ENCODE data around the gene PLPPR4.
"Not testable (repeated sequence)": the region's sequence is repeated elsewhere in the genome, so short reads cannot be mapped to it uniquely, and the experiment has no call there.

PLPPR4 gene

DNA sequence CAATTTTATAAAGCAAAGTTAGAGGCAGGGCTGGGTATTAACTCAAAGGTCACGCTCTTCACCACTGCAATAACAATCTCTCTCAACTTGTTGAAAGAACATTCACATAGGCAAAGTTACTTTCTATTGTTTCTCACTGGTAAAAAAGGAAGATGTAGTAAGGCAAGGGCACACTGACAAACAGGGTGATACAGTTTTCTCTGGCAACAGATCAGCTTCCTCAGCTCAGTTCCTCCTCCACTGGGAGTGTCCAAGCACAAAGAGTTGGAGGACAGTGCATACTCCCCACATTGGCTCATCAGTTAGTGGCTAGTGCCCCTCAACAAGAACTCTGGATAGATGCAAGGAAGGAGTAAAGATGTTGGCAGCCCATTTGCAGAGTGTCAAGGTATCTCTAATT is 3.7 kb downstream of the PLPPR4 start:
- no peak for DNase-seq (ENCODE audit: low spot score)

DNA sequence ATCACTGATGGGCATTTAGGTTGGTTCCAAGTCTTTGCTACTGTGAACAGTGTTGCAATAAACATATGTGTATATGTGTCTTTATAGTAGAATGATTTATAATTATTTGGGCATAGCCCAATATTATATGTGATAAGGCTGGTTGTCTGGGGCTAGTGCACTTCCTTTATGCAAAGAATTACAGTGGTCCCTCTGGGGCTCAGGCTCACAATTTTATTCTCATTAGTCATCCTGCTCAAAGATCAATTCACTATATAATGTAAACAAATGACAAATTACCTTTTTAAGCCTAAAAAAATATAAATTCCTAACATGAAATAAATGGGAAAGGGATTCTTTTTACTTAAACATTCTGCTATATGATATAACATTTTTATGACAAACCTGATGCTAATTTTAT is 5.0 kb downstream of the PLPPR4 start:
- no peak for DNase-seq (ENCODE audit: low spot score)

- no peak for DNase-seq (ENCODE audit: low spot score)
Observed at GRCh38 chr1:99270646-99271045, 6.4 kb downstream of the PLPPR4 start.

DNA sequence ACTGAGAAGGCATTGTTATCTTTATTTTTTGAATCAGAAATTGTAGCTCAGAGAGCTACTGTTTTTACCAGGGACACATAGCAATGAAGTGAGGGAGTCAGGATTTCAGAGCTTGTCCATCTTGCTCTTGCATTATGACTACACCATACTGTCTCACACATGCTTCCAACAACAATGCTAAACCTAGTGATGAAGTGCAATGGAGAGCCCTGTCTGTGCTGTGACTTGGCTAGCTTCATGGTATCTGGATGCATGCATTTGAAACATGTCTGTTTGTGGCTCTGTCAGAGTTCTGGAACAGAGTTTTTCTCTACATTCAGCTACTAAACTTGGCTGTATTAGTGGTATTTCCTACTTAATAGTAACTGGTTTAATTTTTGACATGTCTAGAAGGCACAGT is 7.0 kb downstream of the PLPPR4 start:
- no peak for DNase-seq (ENCODE audit: low spot score)

- DNase-seq (ENCODE audit: low spot score): no peak
Observed at GRCh38 chr1:99277066-99277465, 12.8 kb downstream of the PLPPR4 start.

DNA sequence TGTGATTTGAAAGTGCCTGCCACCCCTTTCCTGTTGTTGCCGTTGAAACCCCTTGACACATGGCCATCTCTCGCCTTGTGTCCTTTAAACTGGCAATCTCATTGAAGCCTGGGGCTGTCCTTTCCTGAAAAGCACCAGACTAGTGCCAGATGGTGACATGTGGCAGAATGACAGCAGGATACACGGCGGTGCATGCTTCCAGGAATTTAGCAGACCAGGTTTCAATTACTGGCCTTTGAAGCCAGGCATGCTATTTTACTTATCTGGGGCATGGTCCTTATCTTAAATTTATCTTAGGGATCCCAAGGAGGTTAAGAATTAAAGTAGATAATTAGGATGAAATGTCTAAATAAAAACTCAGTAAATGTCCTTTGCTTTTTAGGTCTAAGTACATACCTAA is 15.2 kb downstream of the PLPPR4 start:
- DNase-seq (ENCODE audit: low spot score): no peak

DNA sequence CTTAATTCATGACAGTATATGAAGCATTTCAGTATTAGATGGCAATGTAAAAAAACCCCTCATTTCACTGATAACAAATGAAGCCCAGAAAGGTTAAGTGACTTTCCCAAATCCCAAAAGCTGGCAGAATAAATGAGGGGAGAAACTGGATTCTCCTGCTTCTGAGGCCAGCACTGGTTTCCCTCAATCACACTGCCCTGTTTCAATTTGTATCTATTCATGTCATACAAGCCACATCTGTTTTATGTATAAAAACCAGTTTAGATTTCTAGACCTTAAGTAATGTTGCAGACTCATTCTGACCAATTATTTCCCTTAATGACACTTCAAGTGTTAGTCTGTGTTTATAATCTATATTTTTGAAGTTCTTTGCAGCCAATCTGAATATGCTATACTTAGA is 16.8 kb downstream of the PLPPR4 start:
- no peak for DNase-seq (ENCODE audit: low spot score)

- DNase-seq (ENCODE audit: low spot score): no peak
Observed at GRCh38 chr1:99282536-99282935, 18.2 kb downstream of the PLPPR4 start.

GRCh38 chr1:99283521-99283920 is 19.2 kb downstream of the PLPPR4 start:
- DNase-seq (ENCODE audit: low spot score): not testable (repeated sequence)

GRCh38 chr1:99292886-99293285 is 28.6 kb downstream of the PLPPR4 start:
- no peak for DNase-seq (ENCODE audit: low spot score)

- no peak for DNase-seq (ENCODE audit: low spot score)
Observed at GRCh38 chr1:99297923-99298322, 33.6 kb downstream of the PLPPR4 start.

DNA sequence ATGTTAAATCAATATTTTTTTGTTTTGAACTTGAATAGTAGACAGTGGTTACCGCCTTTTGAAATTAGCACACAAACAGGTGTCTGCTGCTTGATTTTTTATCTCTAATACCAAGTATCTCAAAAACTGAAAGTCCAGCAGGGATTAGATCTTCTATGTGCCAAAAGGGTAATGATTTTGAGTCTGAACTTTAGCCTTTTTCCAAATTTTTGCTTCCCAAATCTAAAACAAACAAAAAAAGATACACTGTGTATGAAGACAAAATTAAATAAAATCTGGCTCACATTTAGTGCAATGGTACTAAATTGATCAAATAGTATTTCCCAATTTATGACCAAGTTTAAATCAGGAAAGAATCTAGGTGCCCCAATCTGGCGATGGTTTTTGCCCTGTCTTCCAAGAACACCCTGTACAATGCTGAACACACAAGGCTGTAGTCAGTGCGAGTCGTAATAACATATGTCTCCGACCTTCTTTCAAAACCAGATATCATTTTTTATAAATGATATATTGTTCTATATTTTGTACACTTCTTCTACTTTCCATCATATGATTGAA is 40.5 kb downstream of the PLPPR4 start:
- DNase-seq (ENCODE audit: low spot score): no peak

DNA sequence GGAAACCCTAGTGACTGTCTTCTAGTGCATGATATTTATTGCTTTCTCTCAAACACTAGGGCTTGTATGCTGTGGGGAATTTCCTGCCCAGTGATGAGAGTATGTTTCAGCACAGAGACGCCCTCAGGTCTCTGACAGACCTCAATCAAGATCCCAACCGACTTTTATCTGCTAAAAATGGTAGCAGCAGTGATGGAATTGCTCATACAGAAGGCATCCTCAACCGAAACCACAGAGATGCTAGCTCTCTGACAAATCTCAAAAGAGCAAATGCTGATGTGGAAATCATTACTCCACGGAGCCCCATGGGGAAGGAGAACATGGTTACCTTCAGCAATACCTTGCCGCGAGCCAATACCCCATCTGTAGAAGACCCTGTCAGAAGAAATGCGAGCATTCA is 41.3 kb downstream of the PLPPR4 start:
- no peak for DNase-seq (ENCODE audit: low spot score)

GRCh38 chr1:99306056-99306455 is 41.8 kb downstream of the PLPPR4 start:
- DNase-seq (ENCODE audit: low spot score): no peak

GRCh38 chr1:99306644-99307043 is 42.4 kb downstream of the PLPPR4 start:
- DNase-seq (ENCODE audit: low spot score): no peak

DNA sequence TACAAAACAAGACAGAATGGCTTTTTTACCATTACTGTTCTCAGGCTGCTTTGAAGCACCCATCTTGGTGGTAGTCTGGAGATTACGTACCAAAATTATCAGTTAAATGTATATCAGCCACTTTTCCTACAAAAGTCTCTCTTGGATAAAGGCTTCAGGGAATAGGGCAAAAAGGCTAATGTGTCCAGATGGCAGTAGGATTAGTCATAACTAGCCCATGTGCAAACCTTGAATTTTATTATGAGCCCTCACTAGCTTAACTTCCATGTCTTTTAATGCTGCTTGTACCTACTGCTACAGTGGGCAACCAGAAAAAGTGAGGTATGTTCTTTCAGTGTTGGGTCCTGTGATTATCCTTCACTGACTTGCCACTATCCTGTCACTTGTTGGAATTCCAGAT is 51.0 kb downstream of the PLPPR4 start:
- no peak for DNase-seq (ENCODE audit: low spot score)

- no peak for DNase-seq (ENCODE audit: low spot score)
Observed at GRCh38 chr1:99326215-99326949, 62.1 kb downstream of the PLPPR4 start.

- DNase-seq (ENCODE audit: low spot score): no peak
Observed at GRCh38 chr1:99327357-99327756, 63.1 kb downstream of the PLPPR4 start.

- no peak for DNase-seq (ENCODE audit: low spot score)
Observed at GRCh38 chr1:99328171-99328570, 63.9 kb downstream of the PLPPR4 start.

- no peak for DNase-seq (ENCODE audit: low spot score)
Observed at GRCh38 chr1:99331083-99331482, 66.8 kb downstream of the PLPPR4 start.

DNA sequence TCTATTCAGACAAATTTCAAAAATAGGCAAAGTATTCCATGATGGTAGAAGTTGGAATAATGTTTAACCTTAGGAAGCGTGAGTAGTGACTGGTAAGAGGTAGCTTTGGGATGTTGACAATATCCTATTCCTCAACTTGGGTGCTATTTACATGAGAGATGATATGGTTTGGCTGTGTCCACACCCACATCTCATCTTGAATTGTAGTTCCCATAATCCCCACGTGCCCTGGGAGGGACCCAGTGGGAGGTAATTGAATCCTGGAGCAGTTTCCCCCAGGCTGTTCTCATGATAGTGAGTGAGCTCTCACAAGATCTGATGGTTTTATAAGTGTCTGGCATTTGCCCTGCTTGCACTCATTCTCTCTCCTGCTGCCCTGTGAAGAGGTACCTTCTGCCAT is 67.3 kb downstream of the PLPPR4 start:
- no peak for DNase-seq (ENCODE audit: low spot score)

GRCh38 chr1:99332561-99332960 is 68.3 kb downstream of the PLPPR4 start:
- DNase-seq (ENCODE audit: low spot score): no peak

DNA sequence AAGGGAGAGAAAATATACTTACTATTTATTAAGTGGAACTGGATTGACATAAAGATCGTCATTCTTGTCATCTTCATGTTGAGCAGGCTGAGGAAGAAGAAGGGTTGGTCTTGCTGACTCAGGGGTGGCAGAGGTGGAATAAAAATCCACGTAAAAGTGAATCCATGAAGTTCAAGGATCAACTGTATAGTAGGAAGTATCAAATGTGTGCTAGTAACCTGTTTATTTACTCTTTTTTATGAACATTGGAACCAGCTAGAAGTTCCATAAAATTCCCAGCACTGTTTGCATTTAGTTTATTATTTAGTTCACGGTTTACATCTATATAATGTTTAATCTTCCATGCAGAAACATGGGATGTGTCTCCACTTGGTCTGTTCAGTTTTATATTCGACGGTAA is 70.7 kb downstream of the PLPPR4 start:
- DNase-seq (ENCODE audit: low spot score): no peak

DNA sequence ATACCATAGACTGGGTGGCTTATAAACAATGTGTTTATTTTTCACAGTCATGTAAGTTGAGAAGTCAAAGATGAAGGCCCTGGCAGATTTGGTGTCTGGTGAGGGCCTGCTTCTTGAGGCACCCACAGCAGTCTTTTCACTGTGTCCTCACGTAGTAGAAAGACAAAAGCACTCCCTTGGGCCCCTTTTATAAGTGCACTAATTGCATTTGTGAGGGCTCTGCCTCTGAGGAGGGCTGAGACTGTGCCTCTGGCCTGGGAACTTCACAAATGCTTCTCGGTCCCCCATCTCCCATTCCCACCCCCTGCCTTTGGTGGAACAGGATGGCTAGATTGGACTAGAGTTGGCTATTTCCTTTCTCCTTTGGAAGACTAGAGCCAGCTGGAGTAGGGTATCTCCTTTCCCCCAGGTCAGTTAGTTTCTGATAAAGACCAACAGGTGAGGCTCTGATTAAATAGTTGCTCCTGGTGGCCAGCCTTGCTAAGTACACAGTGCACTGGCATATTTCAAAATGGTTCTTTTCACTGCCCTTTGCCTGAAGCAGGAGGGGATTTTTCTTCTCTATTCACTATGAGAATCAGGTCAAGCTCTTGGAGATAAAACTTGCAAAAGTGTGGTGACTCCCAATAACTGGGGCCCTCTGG is 82.9 kb downstream of the PLPPR4 start:
- no peak for DNase-seq (ENCODE audit: low spot score)
